ENCODE data around the gene SLC8A2. TPM values are rescaled to one million over a fixed set of nuclear protein-coding genes. Genes with fewer than 3 reads are reported as not detected.
A peak's percentile ranks its signal among the peaks of the same experiment; 100 is the strongest.

The SLC8A2 gene
- total RNA-seq = 1 to 10 TPM in 1 of 2 donors, under 1 TPM in 1; 0.09 to 2.2 TPM
- long read RNA-seq = 0 reads

GRCh38 chr19:47471733-47472457 is at the start of gene SLC8A2:
Gene SLC8A2 (minus strand): TSS chr19:47471893. CDS start chr19:47466403, 5,490 bp downstream.
- ATAC-seq (peak; percentile 75), DNase-seq (peak; percentile 57 to 74)
- intact Hi-C loops (cut with DNase I, micrococcal nuclease) = no loop called here

DNA sequence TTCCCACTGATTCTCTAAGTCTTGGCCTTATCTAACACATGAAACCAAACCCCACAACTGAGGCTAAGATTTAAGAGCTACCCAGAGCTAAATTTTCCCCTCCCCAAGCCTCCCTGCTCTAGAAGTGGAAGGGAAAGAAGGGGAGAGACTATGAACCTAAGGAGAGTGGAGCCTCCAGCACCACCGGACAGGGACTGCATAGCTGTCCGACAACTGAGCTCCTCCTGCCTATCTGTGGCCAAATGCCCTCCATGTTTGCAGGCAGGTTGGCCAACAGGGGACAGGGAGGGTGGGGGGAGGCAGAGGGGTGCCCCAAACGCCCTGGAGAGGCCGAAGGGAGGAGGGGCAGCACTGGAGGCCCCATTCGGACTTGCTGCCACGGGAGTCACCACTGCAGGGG is 49.1 kb upstream of the SLC8A2 start:
- intact Hi-C loops (cut with DNase I, micrococcal nuclease) = loop anchor here in 1 of 2 donors (5.0 kb wide), 1 partner anchor 176 kb away; no protein-coding TSS in a partner anchor
- ATAC-seq (no peak), DNase-seq (no peak)

DNA sequence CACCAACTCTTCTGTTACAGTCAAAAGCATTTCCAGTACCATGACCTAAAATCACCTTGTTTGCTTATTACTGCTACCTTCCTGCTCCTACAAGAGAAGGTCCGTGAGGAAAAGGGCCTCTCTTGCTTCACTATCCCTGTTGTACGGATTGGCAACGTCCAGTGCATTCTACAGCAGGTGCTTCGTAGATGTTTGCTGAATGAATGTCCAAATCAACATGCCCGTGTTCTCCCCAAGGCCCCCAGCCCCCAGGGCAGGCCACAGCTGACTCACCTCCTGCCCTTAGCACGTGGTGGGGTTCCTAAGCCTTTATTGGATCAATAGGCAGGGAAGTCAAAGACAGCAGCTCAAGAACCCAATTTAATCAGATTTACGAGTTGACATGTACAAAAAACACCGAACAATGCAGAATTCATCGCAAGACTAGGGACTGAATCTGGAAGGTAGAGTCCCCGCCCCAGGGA is 48.7 kb upstream of the SLC8A2 start:
- intact Hi-C loops (cut with DNase I, micrococcal nuclease) = loop anchor here in 1 of 2 donors (5.0 kb wide), 1 partner anchor 177 kb away; no protein-coding TSS in a partner anchor
- ATAC-seq (no peak), DNase-seq (no peak)

- intact Hi-C loops (cut with DNase I, micrococcal nuclease) = no loop called here
- no peak for DNase-seq
Observed at GRCh38 chr19:47518854-47519253, 47.2 kb upstream of the SLC8A2 start.

DNA sequence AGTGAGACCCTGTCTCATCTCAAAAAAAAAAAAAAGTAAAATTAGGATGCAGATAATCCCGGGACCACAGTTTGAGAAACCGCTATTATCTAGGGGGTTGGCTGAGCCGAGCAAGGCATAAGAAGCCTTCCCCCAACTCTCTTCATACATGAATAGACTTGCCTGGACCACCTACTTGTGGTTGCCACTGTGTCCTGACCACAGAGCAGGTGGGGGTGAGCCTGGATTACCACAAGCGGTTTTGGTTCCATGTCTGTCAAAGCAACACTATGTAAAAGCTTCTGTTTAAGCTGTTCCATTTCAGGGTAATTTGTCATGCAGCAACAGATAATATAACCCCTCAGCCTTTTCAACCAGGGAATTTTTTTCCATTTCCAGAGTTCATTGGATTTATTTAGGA is 46.4 kb upstream of the SLC8A2 start:
- ATAC-seq (no peak), DNase-seq (no peak)
- intact Hi-C loops (cut with DNase I, micrococcal nuclease) = no loop called here

More at GRCh38 chr19:47518854-47519253, 47.2 kb upstream of the SLC8A2 start:
- ATAC-seq = no peak

DNA sequence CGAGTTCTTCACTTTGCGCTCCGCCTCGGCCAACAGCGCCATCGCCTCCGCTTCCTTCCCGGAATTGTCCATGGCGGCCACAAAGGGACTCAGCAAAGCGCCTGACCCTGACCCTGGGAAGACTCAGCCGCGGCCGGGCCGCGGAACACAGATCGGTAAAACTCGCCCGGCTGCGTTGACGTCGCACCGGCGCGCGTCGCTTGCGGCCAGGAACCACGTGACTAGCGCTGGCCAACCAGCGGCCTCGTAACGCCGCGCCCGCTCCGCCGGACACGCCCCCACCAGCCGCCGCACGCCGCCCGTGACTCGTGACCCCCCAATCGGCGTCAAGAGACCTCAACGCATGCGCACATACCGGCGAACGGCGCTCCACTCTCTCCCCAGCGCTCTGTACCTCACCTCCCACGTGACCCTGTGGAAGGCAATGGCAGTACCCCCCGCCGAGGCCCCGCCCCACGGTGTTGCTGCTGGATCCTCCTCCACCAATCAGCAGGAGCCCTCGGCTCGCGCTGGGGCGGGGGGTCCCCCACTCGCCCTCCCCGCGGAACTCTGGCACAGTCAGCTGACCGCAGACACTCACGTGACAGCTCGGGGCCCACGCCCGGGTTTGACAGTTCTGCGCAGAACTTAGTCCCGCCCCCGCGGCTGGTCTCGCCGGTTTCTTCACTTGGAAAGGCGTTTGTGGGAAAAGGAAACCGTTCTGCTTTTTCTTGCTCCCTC is 43.3 kb upstream of the SLC8A2 start, which contains the start of gene NAPA:
NAPA (minus strand) TSS at position 195 of the 720 bp plus-strand sequence; CDS start at position 72, 123 bp downstream.
- ATAC-seq (peak; percentile 87), DNase-seq (peak; percentile 100)
- intact Hi-C loops (cut with DNase I, micrococcal nuclease) = no loop called here

DNA sequence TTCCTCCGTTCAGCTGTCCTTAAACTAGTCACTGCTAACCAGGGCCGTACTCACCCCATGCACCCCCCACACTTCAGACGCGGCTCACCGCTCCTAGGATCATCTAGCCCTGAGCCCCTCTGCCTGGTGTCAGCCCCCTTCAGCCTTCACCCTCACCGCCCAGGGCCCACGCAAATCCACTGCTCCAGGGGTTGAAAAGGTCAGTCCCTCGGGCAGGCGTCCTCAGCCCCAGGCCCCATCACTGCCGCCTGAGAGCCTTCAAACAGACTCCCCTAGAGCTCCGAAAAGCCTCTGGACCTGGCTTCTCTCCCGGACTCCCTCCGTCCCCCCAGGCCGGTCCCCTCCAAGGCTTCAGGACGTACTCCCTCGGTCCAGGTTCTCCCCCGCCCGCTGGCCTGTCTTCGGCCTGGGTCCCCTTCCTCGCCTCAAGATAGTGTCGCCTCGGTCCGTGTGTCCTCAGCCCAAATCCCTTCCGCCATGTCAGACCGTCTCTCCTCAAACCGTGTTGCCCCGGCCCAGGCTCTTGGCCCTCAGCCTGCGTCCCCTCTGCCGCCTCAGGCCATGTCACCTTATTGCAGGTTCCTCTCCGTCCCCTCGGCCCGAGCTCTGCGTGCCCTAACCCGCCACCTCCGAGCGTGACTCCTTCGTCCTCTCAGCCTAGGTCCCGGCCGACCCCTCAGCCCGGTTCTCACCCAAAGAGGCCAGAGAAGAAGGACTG is 42.6 kb upstream of the SLC8A2 start:
- intact Hi-C loops (cut with DNase I, micrococcal nuclease) = no loop called here
- ATAC-seq = no peak
- DNase-seq = peak in 1 of 2 donors; percentile 36

- intact Hi-C loops (cut with DNase I, micrococcal nuclease) = no loop called here
- ATAC-seq (no peak), DNase-seq (no peak)
Observed at GRCh38 chr19:47512948-47513319, 41.2 kb upstream of the SLC8A2 start.

DNA sequence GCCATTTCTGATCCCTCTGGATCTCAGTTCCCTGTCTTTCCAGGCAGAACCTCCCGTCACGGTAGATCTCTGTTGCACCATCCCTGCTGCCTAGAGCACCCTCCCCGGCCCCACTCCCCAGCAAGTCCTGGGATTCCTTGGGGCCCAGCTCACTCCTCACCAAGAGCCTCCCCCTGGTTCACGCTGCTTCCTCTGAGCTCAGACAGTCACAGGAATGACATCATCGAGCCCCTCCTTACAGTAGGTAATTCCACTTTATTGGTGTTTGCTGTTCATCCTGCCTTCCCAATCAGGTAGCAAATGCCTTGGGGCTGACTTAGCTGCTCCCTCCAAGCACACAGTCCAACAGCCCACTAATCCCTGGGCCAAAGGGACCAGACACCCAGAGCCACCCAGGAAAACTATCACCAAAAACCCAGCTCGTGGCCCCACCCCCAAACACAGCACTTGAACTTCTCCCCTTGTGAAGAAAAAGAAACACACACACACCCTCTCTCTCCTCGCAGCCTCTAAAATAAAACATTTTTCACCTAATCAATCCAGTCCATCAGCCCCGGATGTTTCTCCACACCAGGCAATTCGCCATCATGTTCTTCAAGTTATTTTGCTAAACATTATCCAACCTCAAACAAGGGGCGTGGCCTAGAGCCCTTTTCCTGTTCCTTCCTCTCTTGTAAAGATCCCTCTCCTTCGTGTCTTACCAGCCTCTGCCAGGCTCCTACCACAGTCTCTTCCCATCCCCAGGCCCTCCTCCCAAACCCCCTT is 40.7 kb upstream of the SLC8A2 start:
- DNase-seq (peak; percentile 77 to 84), ATAC-seq (peak; percentile 38)
- intact Hi-C loops (cut with DNase I, micrococcal nuclease) = no loop called here

DNA sequence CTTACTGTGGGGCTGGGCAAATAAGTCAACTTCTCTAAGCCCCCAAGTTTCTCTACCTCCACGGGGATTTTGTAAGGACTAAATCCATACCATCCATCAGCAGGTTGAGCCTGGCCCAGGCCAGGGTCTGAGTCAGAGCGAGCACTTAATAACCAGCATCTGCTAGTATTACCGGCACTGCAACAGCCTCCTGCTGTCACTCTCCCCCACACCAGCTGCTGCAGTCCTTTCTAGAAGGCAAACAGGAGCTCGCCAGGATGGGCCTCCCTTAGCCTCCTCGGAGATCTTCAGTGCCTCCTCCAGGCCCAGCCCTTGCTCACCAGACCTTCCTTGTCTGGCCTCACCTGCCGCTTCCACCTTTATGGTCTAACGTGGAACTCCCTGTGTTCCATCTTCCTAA is 40.0 kb upstream of the SLC8A2 start:
- DNase-seq (no peak), ATAC-seq (no peak)
- intact Hi-C loops (cut with DNase I, micrococcal nuclease) = no loop called here

GRCh38 chr19:47511128-47511517 is 39.4 kb upstream of the SLC8A2 start:
- intact Hi-C loops (cut with DNase I, micrococcal nuclease) = no loop called here
- ATAC-seq = no peak
- DNase-seq = no peak

- DNase-seq = no peak
- intact Hi-C loops (cut with DNase I, micrococcal nuclease) = no loop called here
- ATAC-seq = no peak
Observed at GRCh38 chr19:47510516-47511127, 38.9 kb upstream of the SLC8A2 start.

- DNase-seq (no peak), ATAC-seq (no peak)
- intact Hi-C loops (cut with DNase I, micrococcal nuclease) = no loop called here
Observed at GRCh38 chr19:47509973-47510372, 38.3 kb upstream of the SLC8A2 start.

- ATAC-seq (no peak), DNase-seq (no peak)
- intact Hi-C loops (cut with DNase I, micrococcal nuclease) = no loop called here
Observed at GRCh38 chr19:47509170-47509847, 37.6 kb upstream of the SLC8A2 start.

DNA sequence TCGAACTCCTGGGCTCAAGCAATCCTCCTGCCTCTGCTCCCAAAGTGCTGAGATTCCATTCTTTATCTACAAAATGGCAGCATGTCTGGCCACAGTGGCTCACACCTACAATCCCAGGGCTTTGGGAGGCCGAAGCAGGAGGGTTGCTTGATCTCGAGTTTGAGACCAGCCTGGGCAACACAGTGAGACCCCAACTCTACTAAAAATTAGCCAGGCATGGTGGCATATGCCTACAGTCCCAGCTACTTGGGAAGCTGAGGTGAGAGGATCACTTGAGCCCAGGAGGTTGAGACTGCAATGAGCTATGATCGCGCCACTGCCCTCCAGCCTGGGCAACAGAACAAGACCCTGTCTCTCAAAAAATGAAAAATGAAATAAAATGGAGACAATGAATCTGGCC is 37.0 kb upstream of the SLC8A2 start:
- ATAC-seq = no peak
- DNase-seq = no peak
- intact Hi-C loops (cut with DNase I, micrococcal nuclease) = no loop called here

DNA sequence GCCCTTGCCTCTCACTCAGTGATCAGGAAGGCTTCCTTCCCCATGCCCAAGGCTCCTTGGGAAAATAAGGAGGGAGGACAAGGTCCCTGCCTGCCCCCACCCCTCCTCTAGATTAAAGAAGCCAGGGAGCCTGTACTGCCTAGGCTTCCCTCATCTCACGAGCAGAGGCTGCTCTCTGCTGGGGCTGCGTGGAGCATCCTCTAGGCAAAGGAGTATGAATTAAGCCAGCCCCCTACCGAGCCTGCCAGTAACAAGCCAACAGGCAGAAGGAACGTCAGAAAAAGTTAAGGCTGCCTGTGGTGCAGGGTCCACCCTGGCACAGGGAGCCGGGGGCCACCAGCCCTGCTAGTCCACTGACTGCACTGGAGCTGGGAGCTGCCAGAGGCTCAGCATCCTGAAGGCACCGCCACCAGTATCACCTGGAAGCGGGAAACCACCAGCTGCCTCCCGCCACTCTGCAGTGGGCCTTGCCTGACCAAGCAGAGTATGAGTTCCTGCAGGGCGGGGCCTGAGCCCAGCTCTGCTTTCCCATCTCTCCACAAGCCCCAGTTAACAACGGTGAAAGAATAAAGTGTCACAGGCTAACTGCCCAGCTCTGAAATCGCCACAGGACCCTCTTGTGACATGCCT is 36.3 kb upstream of the SLC8A2 start:
- DNase-seq (no peak), ATAC-seq (no peak)
- intact Hi-C loops (cut with DNase I, micrococcal nuclease) = no loop called here

DNA sequence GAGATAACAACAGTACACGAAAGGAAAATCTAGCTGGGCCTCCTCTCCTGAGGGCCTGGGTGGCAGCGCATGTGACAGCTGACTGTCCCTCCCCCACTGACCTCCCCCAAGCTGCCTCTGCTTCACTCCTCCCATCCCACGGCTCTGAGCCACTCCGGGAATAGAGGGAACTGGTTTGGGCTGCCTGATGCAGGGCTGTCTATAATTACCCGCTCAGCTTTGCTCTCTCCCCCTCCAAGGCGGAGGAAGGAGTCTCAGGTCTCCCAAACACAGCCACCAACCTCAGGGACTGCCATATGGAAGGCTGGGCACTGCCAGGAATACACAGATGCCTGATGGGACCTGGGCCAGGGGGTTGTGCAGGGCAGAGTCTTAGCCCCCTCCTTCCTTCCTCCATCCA is 35.3 kb upstream of the SLC8A2 start:
- no peak for ATAC-seq
- intact Hi-C loops (cut with DNase I, micrococcal nuclease) = no loop called here
- DNase-seq = no peak
